GM18873 (cell line): ENCODE results near the gene MTLN.
"Not testable (repeated sequence)": the region's sequence is repeated elsewhere in the genome, so short reads cannot be mapped to it uniquely, and the experiment has no call there.

Experiments
- ATAC-seq: cut with Tn5 transposase; IDR thresholded peaks from one replicate; pipeline ENCODE4 v1.9.1; 2021; ENCODE audit warnings: mild to moderate bottlenecking, moderate library complexity, moderate number of reproducible peaks; ENCODE audit not compliant: unreplicated experiment, low FRiP score

MTLN gene

GRCh38 chr2:110204408-110205385, 7.7 kb downstream of the MTLN start, which contains the start of gene NPHP1:
NPHP1 (minus strand) TSS chr2:110205013; CDS start chr2:110204968, 45 bp downstream.
- peak; percentile 87 for ATAC-seq

GRCh38 chr2:110198016-110198415, 14.3 kb downstream of the MTLN start:
- no peak for ATAC-seq

DNA sequence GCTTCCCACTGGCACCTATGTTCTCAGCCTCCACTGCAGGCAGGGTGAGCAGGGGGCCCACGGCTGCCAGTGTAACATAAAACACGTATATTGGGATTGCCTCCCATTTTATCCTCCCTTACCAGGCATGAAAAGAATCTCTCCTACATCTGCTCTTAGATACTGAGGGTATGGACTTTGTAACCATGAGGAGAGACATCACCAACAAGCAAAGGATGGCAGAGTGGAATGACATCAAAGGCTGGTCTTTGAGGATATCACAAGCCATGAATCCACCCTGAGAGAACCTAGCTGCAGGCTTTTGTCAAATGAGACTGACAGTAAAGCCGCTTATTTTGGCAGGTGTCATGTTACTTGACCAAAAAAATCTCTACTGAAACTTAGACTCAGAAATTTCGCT, 14.9 kb downstream of the MTLN start:
- no peak for ATAC-seq

- ATAC-seq, result not testable (repeated sequence)
These were observed 22.2 kb downstream of the MTLN start for GRCh38 chr2:110190169-110190568.

DNA sequence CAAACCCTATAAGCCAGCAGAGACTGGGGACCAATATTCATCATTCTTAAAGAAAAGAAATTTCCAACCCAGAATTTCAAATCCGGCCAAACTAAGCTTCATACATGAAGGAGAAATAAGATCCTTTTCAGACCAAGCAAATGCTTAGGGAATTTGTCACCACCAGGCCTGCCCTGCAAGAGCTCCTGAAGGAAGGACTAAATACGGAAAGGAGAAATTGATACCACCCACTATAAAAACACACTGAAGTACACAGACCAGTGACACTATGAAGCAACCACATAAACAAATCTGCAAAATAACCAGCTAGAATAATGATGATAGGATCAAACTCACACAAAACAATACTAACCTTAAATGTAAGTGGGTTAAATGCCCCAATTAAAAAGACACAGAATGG, 29.9 kb downstream of the MTLN start:
- ATAC-seq, result no peak

GRCh38 chr2:110180036-110180435, 32.3 kb downstream of the MTLN start:
- no peak for ATAC-seq

- ATAC-seq, result no peak
These were observed 38.8 kb downstream of the MTLN start for GRCh38 chr2:110173523-110173922.

DNA sequence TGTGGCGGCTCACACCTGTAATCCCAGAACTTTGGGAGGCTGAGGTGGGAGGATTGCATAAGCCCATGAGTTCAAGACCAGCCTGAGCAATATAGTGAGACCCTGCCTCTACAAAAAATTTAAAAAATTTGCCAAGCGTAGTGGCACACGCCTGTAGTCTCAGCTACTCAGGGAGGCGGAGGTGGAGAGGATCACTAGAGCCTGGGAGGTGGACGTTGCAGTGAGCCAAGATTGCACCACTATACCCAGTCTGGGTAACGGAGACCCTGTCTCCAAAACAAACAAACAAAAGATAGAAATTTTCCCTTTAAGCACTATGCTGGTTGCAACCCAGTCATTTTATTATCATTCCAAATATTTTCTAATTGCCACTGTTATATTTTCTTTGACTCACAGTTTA, 39.8 kb downstream of the MTLN start:
- ATAC-seq, result no peak

GRCh38 chr2:110170102-110170501, 42.2 kb downstream of the MTLN start:
- ATAC-seq, result no peak

GRCh38 chr2:110167326-110168000, 44.9 kb downstream of the MTLN start:
- ATAC-seq, result no peak

- no peak for ATAC-seq
These were observed 46.1 kb downstream of the MTLN start for GRCh38 chr2:110166266-110166665.
